ENCODE data around the gene MAGEA8.
"Not testable (repeated sequence)": the region's sequence is repeated elsewhere in the genome, so short reads cannot be mapped to it uniquely, and the experiment has no call there.

Gene MAGEA8

GRCh38 chrX:149908308-149908707, 27.3 kb downstream of the MAGEA8 start:
- H3K4me1 ChIP-seq (ENCODE audit: control insufficient read depth, low read depth, low read length), result peaks cover 10% of the 10 kb centered on the region
- no peaks in the 10 kb centered on the region for H3K36me3 ChIP-seq (ENCODE audit: control insufficient read depth, low read depth, low read length)
- H3K9me3 ChIP-seq (ENCODE audit: control insufficient read depth, low read depth, low read length), result peaks cover 11% of the 10 kb centered on the region
- H3K9ac ChIP-seq (ENCODE audit: low read length), result no peak overlapping the region
- H3K27ac ChIP-seq (ENCODE audit: low read length), result no peak overlapping the region
- H3K4me3 ChIP-seq (ENCODE audit: low read length), result no peak overlapping the region
- H3K27me3 ChIP-seq (ENCODE audit: control insufficient read depth, insufficient read depth, low read length), result no peaks in the 10 kb centered on the region

GRCh38 chrX:149908727-149909126, 27.7 kb downstream of the MAGEA8 start:
- Histone ChIP-seq H3K4me3 (ENCODE audit: low read length) (no peak overlapping the region), H3K9ac (ENCODE audit: low read length) (no peak overlapping the region), H3K9me3 (ENCODE audit: control insufficient read depth, low read depth, low read length) (peaks cover 11% of the 10 kb centered on the region), H3K27ac (ENCODE audit: low read length) (no peak overlapping the region), H3K27me3 (ENCODE audit: control insufficient read depth, insufficient read depth, low read length) (no peaks in the 10 kb centered on the region), H3K36me3 (ENCODE audit: control insufficient read depth, low read depth, low read length) (no peaks in the 10 kb centered on the region), H3K4me1 (ENCODE audit: control insufficient read depth, low read depth, low read length) (peaks cover 10% of the 10 kb centered on the region)

GRCh38 chrX:149909324-149910177, 28.6 kb downstream of the MAGEA8 start:
- no peaks in the 10 kb centered on the region for H3K36me3 ChIP-seq (ENCODE audit: control insufficient read depth, low read depth, low read length)
- no peak overlapping the region for H3K27ac ChIP-seq (ENCODE audit: low read length)
- no peak overlapping the region for H3K4me3 ChIP-seq (ENCODE audit: low read length)
- peaks cover 11% of the 10 kb centered on the region for H3K9me3 ChIP-seq (ENCODE audit: control insufficient read depth, low read depth, low read length)
- no peak overlapping the region for H3K9ac ChIP-seq (ENCODE audit: low read length)
- H3K4me1 ChIP-seq (ENCODE audit: control insufficient read depth, low read depth, low read length), result peaks cover 2% of the 10 kb centered on the region
- H3K27me3 ChIP-seq (ENCODE audit: control insufficient read depth, insufficient read depth, low read length), result no peaks in the 10 kb centered on the region

- Histone ChIP-seq H3K36me3 (ENCODE audit: control insufficient read depth, low read depth, low read length) (no peaks in the 10 kb centered on the region), H3K27ac (ENCODE audit: low read length) (no peak overlapping the region), H3K4me1 (ENCODE audit: control insufficient read depth, low read depth, low read length) (no peaks in the 10 kb centered on the region), H3K9me3 (ENCODE audit: control insufficient read depth, low read depth, low read length) (peaks cover 11% of the 10 kb centered on the region), H3K4me3 (ENCODE audit: low read length) (no peak overlapping the region), H3K9ac (ENCODE audit: low read length) (no peak overlapping the region), H3K27me3 (ENCODE audit: control insufficient read depth, insufficient read depth, low read length) (no peaks in the 10 kb centered on the region)
Measured at GRCh38 chrX:149910178-149910695, 29.3 kb downstream of the MAGEA8 start.

- no peak overlapping the region for H3K9ac ChIP-seq (ENCODE audit: low read length)
- no peaks in the 10 kb centered on the region for H3K36me3 ChIP-seq (ENCODE audit: control insufficient read depth, low read depth, low read length)
- no peaks in the 10 kb centered on the region for H3K27me3 ChIP-seq (ENCODE audit: control insufficient read depth, insufficient read depth, low read length)
- no peak overlapping the region for H3K27ac ChIP-seq (ENCODE audit: low read length)
- H3K9me3 ChIP-seq (ENCODE audit: control insufficient read depth, low read depth, low read length), result peaks cover 6% of the 10 kb centered on the region
- no peaks in the 10 kb centered on the region for H3K4me1 ChIP-seq (ENCODE audit: control insufficient read depth, low read depth, low read length)
- H3K4me3 ChIP-seq (ENCODE audit: low read length), result no peak overlapping the region
Measured at GRCh38 chrX:149916745-149917392, 35.9 kb downstream of the MAGEA8 start.

GRCh38 chrX:149923836-149924235, 42.9 kb downstream of the MAGEA8 start:
- not testable (repeated sequence) for H3K4me3 ChIP-seq (ENCODE audit: low read length); H3K9ac ChIP-seq (ENCODE audit: low read length); H3K36me3 ChIP-seq (ENCODE audit: control insufficient read depth, low read depth, low read length); H3K9me3 ChIP-seq (ENCODE audit: control insufficient read depth, low read depth, low read length); H3K27ac ChIP-seq (ENCODE audit: low read length); H3K27me3 ChIP-seq (ENCODE audit: control insufficient read depth, insufficient read depth, low read length); H3K4me1 ChIP-seq (ENCODE audit: control insufficient read depth, low read depth, low read length)

- H3K4me3 ChIP-seq (ENCODE audit: low read length); H3K36me3 ChIP-seq (ENCODE audit: control insufficient read depth, low read depth, low read length); H3K27ac ChIP-seq (ENCODE audit: low read length); H3K27me3 ChIP-seq (ENCODE audit: control insufficient read depth, insufficient read depth, low read length); H3K4me1 ChIP-seq (ENCODE audit: control insufficient read depth, low read depth, low read length); H3K9me3 ChIP-seq (ENCODE audit: control insufficient read depth, low read depth, low read length); H3K9ac ChIP-seq (ENCODE audit: low read length): not testable (repeated sequence)
Measured at GRCh38 chrX:149924434-149924833, 43.5 kb downstream of the MAGEA8 start.

- not testable (repeated sequence) for H3K9ac ChIP-seq (ENCODE audit: low read length); H3K27ac ChIP-seq (ENCODE audit: low read length); H3K9me3 ChIP-seq (ENCODE audit: control insufficient read depth, low read depth, low read length); H3K36me3 ChIP-seq (ENCODE audit: control insufficient read depth, low read depth, low read length); H3K4me3 ChIP-seq (ENCODE audit: low read length); H3K4me1 ChIP-seq (ENCODE audit: control insufficient read depth, low read depth, low read length); H3K27me3 ChIP-seq (ENCODE audit: control insufficient read depth, insufficient read depth, low read length)
Measured at GRCh38 chrX:149927245-149927963, 46.4 kb downstream of the MAGEA8 start.

- not testable (repeated sequence) for H3K4me3 ChIP-seq (ENCODE audit: low read length); H3K9ac ChIP-seq (ENCODE audit: low read length); H3K4me1 ChIP-seq (ENCODE audit: control insufficient read depth, low read depth, low read length); H3K9me3 ChIP-seq (ENCODE audit: control insufficient read depth, low read depth, low read length); H3K27ac ChIP-seq (ENCODE audit: low read length); H3K27me3 ChIP-seq (ENCODE audit: control insufficient read depth, insufficient read depth, low read length); H3K36me3 ChIP-seq (ENCODE audit: control insufficient read depth, low read depth, low read length)
Measured at GRCh38 chrX:149927964-149928258, 46.9 kb downstream of the MAGEA8 start.

GRCh38 chrX:149928635-149929034, 47.7 kb downstream of the MAGEA8 start:
- H3K4me3 ChIP-seq (ENCODE audit: low read length); H3K27me3 ChIP-seq (ENCODE audit: control insufficient read depth, insufficient read depth, low read length); H3K27ac ChIP-seq (ENCODE audit: low read length); H3K9me3 ChIP-seq (ENCODE audit: control insufficient read depth, low read depth, low read length); H3K4me1 ChIP-seq (ENCODE audit: control insufficient read depth, low read depth, low read length); H3K9ac ChIP-seq (ENCODE audit: low read length); H3K36me3 ChIP-seq (ENCODE audit: control insufficient read depth, low read depth, low read length): not testable (repeated sequence)

GRCh38 chrX:149929400-149929799, 48.4 kb downstream of the MAGEA8 start, which contains the start of gene HSFX4:
Gene HSFX4 (plus strand): TSS chrX:149929573. CDS start chrX:149929645, 72 bp downstream.
- not testable (repeated sequence) for H3K36me3 ChIP-seq (ENCODE audit: control insufficient read depth, low read depth, low read length); H3K9ac ChIP-seq (ENCODE audit: low read length); H3K4me1 ChIP-seq (ENCODE audit: control insufficient read depth, low read depth, low read length); H3K9me3 ChIP-seq (ENCODE audit: control insufficient read depth, low read depth, low read length); H3K27ac ChIP-seq (ENCODE audit: low read length); H3K4me3 ChIP-seq (ENCODE audit: low read length); H3K27me3 ChIP-seq (ENCODE audit: control insufficient read depth, insufficient read depth, low read length)
